HepG2 (cell line): ENCODE measurements around the gene CYSRT1. TPM values are rescaled to one million over a fixed set of nuclear protein-coding genes. Genes with fewer than 3 reads are reported as not detected.

ENCODE experiments used
- ARNT2 ChIP-seq: sonication (generic); formaldehyde crosslinking; IDR thresholded peaks from 2 replicates; pipeline ENCODE4 v1.8.0; 2022; ENCODE audit warnings: mild to moderate bottlenecking, low read depth, missing genetic modification reagents, moderate library complexity
- CHCHD3 ChIP-seq: sonication (generic); formaldehyde crosslinking; IDR thresholded peaks from 2 replicates; pipeline ENCODE4 v1.8.0; 2022; ENCODE audit warnings: mild to moderate bottlenecking, missing genetic modification reagents, moderate library complexity
- E2F2 ChIP-seq: sonication (generic); formaldehyde crosslinking; IDR thresholded peaks from 2 replicates; pipeline ENCODE4 v1.4.0; 2020; ENCODE audit warnings: missing genetic modification reagents, borderline replicate concordance
- FOXJ3 ChIP-seq: sonication (generic); formaldehyde crosslinking; IDR thresholded peaks from 2 replicates; pipeline ENCODE4 v1.4.0; 2020; ENCODE audit warnings: missing genetic modification reagents, mild to moderate bottlenecking, borderline replicate concordance
- GLI4 ChIP-seq: sonication (generic); formaldehyde crosslinking; IDR thresholded peaks from 2 replicates; pipeline ENCODE4 v1.5.1; 2020; ENCODE audit warnings: missing genetic modification reagents, mild to moderate bottlenecking, moderate library complexity, borderline replicate concordance
- HOXD1 ChIP-seq: sonication (generic); formaldehyde crosslinking; IDR thresholded peaks from 2 replicates; pipeline ENCODE4 v1.5.0; 2020; ENCODE audit warnings: missing genetic modification reagents
- MZF1 ChIP-seq: sonication (generic); formaldehyde crosslinking; IDR thresholded peaks from 2 replicates; pipeline ENCODE4 v1.8.1; 2023; ENCODE audit warnings: mild to moderate bottlenecking, missing genetic modification reagents, borderline replicate concordance
- NFKBIZ ChIP-seq: IDR thresholded peaks from 2 replicates; pipeline ENCODE4 v1.6.1; 2018; ENCODE audit warnings: missing genetic modification reagents, missing compliant biosample characterization
- RORA ChIP-seq: sonication (generic); formaldehyde crosslinking; IDR thresholded peaks from 2 replicates; pipeline ENCODE4 v1.5.0; 2020; ENCODE audit warnings: mild to moderate bottlenecking, missing genetic modification reagents, moderate library complexity
- RXRB ChIP-seq: IDR thresholded peaks from 2 replicates; pipeline ENCODE4 v1.6.1; 2016; ENCODE audit warnings: borderline replicate concordance, missing genetic modification reagents, missing compliant biosample characterization
- SIN3A ChIP-seq: IDR thresholded peaks from 2 replicates; pipeline ENCODE4 v1.6.1; 2011; ENCODE audit warnings: low read depth, mild to moderate bottlenecking, control low read depth, low read length, borderline replicate concordance
- TCF7L2 ChIP-seq: IDR thresholded peaks from 2 replicates; pipeline ENCODE4 v1.6.1; 2011; ENCODE audit warnings: mild to moderate bottlenecking, low read depth, low read length, moderate library complexity
- THRA ChIP-seq: sonication (generic); formaldehyde crosslinking; IDR thresholded peaks from 2 replicates; pipeline ENCODE4 v1.4.0; 2020; ENCODE audit warnings: missing genetic modification reagents, borderline replicate concordance
- ZBTB25 ChIP-seq: IDR thresholded peaks from 2 replicates; pipeline ENCODE4 v1.6.1; 2018; ENCODE audit warnings: missing genetic modification reagents
- ZFP36L1 ChIP-seq: sonication (generic); formaldehyde crosslinking; IDR thresholded peaks from 2 replicates; pipeline ENCODE4 v1.8.0; 2022; ENCODE audit warnings: mild to moderate bottlenecking, missing genetic modification reagents, moderate library complexity
- ZNF33A ChIP-seq: sonication (generic); formaldehyde crosslinking; IDR thresholded peaks from 2 replicates; pipeline ENCODE4 v1.5.1; 2020; ENCODE audit warnings: missing genetic modification reagents, mild to moderate bottlenecking, moderate library complexity, borderline replicate concordance
- ZNF577 ChIP-seq: sonication (generic); formaldehyde crosslinking; IDR thresholded peaks from 2 replicates; pipeline ENCODE4 v1.4.0; 2020; ENCODE audit warnings: mild to moderate bottlenecking, low read depth, missing genetic modification reagents, borderline replicate concordance
- ZNF646 ChIP-seq: sonication (generic); formaldehyde crosslinking; IDR thresholded peaks from 2 replicates; pipeline ENCODE4 v1.9.0; 2021; ENCODE audit warnings: mild to moderate bottlenecking, missing genetic modification reagents
- ZNF883 ChIP-seq: sonication (generic); formaldehyde crosslinking; IDR thresholded peaks from 2 replicates; pipeline ENCODE4 v1.5.1; 2020; ENCODE audit warnings: mild to moderate bottlenecking, missing genetic modification reagents; ENCODE audit errors: not compliant biosample characterization
- polyA plus RNA-seq, 8 experiments: library from polyadenylated mRNA; depleted of rRNA in 3 of 8; stranded (reverse) in 7 of 8; unstranded in 1 of 8; fragments of >200 nt; fragmentation: Illumina TruSeq in 4 of 8; extraction: Trizol in 4 of 8; gene quantifications; 2 replicates each; pipeline versions ENCODE4 v1.2.1 to v1.2.3, GENCODE V29; 2011 to 2016; ENCODE audit warnings: low read depth in 4 of 8, missing spikeins in 1 of 8, mixed read lengths in 1 of 8; ENCODE audit not compliant: insufficient read depth in 1 of 8
- total RNA-seq, 5 experiments: library from RNA; depleted of rRNA; stranded (reverse); fragments of >200 nt; fragmentation: Illumina TruSeq; extraction: Trizol; gene quantifications; 2 replicates each; pipeline ENCODE4 v1.2.3, GENCODE V29; 2016; ENCODE audit warnings: low read depth in 1 of 5

CYSRT1 gene
- total and polyA plus RNA-seq, 2 of the 13 experiments (the other 11 are each of a cell fraction or from before 2014, with no cell fraction given) = 1.5 to 2.1 TPM

- TF ChIP-seq TCF7L2 (no peak), HOXD1 (no peak), RXRB (CRISPR knock-in tag) (no peak), MZF1 (CRISPR knock-in tag) (no peak), ZNF646 (no peak), SIN3A (0 out of 2 replicates have a peak, but pooled peaks have one; percentile 51), ARNT2 (CRISPR knock-in tag) (no peak), ZNF883 (CRISPR knock-in tag) (no peak), NFKBIZ (no peak), THRA (CRISPR knock-in tag) (peak; percentile 16; the same call in 1 of the 2 replicates), ZBTB25 (CRISPR knock-in tag) (no peak), RORA (no peak), ZNF33A (CRISPR knock-in tag) (no peak), GLI4 (no peak), ZFP36L1 (CRISPR knock-in tag) (no peak), E2F2 (no peak), ZNF577 (no peak), FOXJ3 (CRISPR knock-in tag) (no peak), CHCHD3 (CRISPR knock-in tag) (no peak)
Observed at GRCh38 chr9:137198051-137198901, 26.7 kb upstream of the CYSRT1 start (continued).
